H1 (cell line): ENCODE results near the gene GALC. TPM values are rescaled to one million over a fixed set of nuclear protein-coding genes. Genes with fewer than 3 reads are reported as not detected.

Source experiments
- E2F6 ChIP-seq: IDR thresholded peaks from 2 replicates; pipeline ENCODE4 v1.6.1; 2012; ENCODE audit warnings: inconsistent platforms
- KDM1A ChIP-seq: fragments of 200-600, 300-600 bp; sonication (generic); IDR thresholded peaks from 2 replicates; pipeline ENCODE4 v1.7.1; 2016; ENCODE audit warnings: mild to moderate bottlenecking, low read length, borderline replicate concordance
- SIX5 ChIP-seq: IDR thresholded peaks from 2 replicates; pipeline ENCODE4 v1.6.1; 2011; ENCODE audit warnings: mild to moderate bottlenecking, low read depth, low read length
- polyA plus RNA-seq, 7 experiments: library from polyadenylated mRNA; depleted of rRNA in 3 of 7; stranded (reverse) in 5 of 7; unstranded in 2 of 7; fragments of >200 nt in 5 of 7; fragments of 200-250 nt in 2 of 7; gene quantifications; 1 replicate in 5 of 7; 2 replicates in 1 of 7; 4 replicates in 1 of 7; pipeline versions ENCODE4 v1.2.1 to v1.2.3, GENCODE V29; 2011 to 2013; ENCODE audit warnings: missing spikeins in 2 of 7, mixed read lengths in 2 of 7
- total RNA-seq: library from RNA; stranded (reverse); fragmentation: NEBNext Ultra II Directional; extraction: Animal tissue kit (Norgen Biotek cat#: 25700); gene quantifications from 2 replicates; pipeline ENCODE4 v1.2.1, GENCODE V29; 2021

Gene GALC
- total and polyA plus RNA-seq, 2 of the 8 experiments (the other 6 are each of a cell fraction or from before 2014, with no cell fraction given) = 6.1 to 12.3 TPM

GRCh38 chr14:88017535-88017934 lies 24.6 kb upstream of the GALC start (continued):
- TF ChIP-seq E2F6 = no peak
- no peak for TF ChIP-seq KDM1A
- no peak for TF ChIP-seq SIX5
